ENCODE data around the gene EXO1.

The EXO1 gene

GRCh38 chr1:241934201-241934848, 86.3 kb downstream of the EXO1 start:
- in situ Hi-C loops (cut with HindIII; ENCODE audit: low pct_ligation_motif_present, low pct_unique_long_range_greater_than_20kb, low sequenced_read_pairs), result no loop called here
- no peak for DNase-seq

GRCh38 chr1:241934866-241935265, 86.9 kb downstream of the EXO1 start:
- no peak for DNase-seq
- in situ Hi-C loops (cut with HindIII; ENCODE audit: low pct_ligation_motif_present, low pct_unique_long_range_greater_than_20kb, low sequenced_read_pairs), result no loop called here
